ENCODE data around the gene TIGAR. TPM values are rescaled to one million over a fixed set of nuclear protein-coding genes. Genes with fewer than 3 reads are reported as not detected.
A peak's percentile ranks its signal among the peaks of the same experiment; 100 is the strongest.

The TIGAR gene
- total RNA-seq, 1 donor from 2014 or later = 20.7 TPM

DNA sequence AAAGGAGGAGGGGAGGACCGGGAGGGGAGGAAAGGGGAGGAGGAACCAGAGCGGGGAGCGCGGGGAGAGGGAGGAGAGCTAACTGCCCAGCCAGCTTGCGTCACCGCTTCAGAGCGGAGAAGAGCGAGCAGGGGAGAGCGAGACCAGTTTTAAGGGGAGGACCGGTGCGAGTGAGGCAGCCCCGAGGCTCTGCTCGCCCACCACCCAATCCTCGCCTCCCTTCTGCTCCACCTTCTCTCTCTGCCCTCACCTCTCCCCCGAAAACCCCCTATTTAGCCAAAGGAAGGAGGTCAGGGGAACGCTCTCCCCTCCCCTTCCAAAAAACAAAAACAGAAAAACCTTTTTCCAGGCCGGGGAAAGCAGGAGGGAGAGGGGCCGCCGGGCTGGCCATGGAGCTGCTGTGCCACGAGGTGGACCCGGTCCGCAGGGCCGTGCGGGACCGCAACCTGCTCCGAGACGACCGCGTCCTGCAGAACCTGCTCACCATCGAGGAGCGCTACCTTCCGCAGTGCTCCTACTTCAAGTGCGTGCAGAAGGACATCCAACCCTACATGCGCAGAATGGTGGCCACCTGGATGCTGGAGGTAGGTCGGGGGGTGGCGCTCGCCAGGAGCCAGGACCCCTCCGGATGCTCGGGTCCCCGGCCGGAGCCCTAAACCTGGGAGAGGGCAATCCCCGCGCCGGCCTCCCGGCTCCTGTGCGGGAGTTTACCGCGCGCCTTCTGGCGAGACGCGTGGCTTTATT, 47.2 kb upstream of the TIGAR start, which contains the start of gene CCND2:
TSS of gene CCND2 (plus strand) at position 111 of the 744 bp plus-strand sequence. CDS start at position 390, 279 bp downstream.
- H3K4me1 Mint-ChIP-seq (ENCODE audit: low read depth, unreplicated experiment) = peaks cover 25% of the 10 kb centered on the region
- H3K9me3 Mint-ChIP-seq (ENCODE audit: unreplicated experiment) = peaks cover 15% of the 10 kb centered on the region
- H3K27me3 Mint-ChIP-seq (ENCODE audit: unreplicated experiment) = peaks cover 12% of the 10 kb centered on the region
- TF ChIP-seq, protein P1, sequence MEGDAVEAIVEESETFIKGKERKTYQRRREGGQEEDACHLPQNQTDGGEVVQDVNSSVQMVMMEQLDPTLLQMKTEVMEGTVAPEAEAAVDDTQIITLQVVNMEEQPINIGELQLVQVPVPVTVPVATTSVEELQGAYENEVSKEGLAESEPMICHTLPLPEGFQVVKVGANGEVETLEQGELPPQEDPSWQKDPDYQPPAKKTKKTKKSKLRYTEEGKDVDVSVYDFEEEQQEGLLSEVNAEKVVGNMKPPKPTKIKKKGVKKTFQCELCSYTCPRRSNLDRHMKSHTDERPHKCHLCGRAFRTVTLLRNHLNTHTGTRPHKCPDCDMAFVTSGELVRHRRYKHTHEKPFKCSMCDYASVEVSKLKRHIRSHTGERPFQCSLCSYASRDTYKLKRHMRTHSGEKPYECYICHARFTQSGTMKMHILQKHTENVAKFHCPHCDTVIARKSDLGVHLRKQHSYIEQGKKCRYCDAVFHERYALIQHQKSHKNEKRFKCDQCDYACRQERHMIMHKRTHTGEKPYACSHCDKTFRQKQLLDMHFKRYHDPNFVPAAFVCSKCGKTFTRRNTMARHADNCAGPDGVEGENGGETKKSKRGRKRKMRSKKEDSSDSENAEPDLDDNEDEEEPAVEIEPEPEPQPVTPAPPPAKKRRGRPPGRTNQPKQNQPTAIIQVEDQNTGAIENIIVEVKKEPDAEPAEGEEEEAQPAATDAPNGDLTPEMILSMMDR (IDR thresholded peaks at IDR 0.05; ENCODE audit: partially characterized antibody, unreplicated experiment) = no peak
- DNase-seq = peak; percentile 85
- H3K4me3 Mint-ChIP-seq (ENCODE audit: unreplicated experiment) = peak within 1 kb of the TSS; percentile 93
- H3K36me3 Mint-ChIP-seq (ENCODE audit: unreplicated experiment) = no peaks in the 10 kb centered on the region
- peak within 1 kb of the TSS; percentile 92 for H3K27ac Mint-ChIP-seq (ENCODE audit: unreplicated experiment)

DNA sequence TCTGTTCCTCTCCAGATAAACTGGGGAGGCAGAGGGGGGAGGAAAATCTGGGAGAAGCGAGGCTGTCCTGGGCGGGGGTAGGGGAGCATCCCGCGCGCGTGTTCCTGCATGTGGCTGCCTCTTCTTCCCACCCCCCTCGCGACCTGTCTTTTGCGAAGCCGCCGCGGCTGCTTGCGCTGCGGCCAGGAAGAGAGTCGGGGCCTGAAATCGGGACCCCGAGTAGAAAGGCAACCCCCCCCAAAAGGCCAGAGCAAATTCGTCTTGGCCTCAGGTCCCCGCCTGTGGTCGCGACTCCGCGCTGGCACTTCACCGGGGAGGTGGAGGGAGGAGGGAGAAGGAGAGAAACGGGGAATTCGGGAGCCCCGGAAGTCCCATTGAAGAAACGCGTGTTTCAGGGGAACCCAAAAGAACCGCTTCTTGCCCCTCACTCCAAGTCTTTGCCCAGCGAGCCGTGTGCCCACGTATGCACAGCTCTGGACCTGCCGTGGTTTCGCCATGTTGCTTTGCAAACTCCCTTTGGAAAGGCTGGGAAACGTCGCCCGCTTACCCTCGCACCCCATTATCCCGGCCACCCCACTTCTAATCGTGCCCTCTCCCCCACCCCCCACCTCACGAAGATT, 46.5 kb upstream of the TIGAR start:
- H3K4me3 Mint-ChIP-seq (ENCODE audit: unreplicated experiment) = peak overlapping the region; percentile 93
- H3K36me3 Mint-ChIP-seq (ENCODE audit: unreplicated experiment) = no peaks in the 10 kb centered on the region
- peak overlapping the region; percentile 92 for H3K27ac Mint-ChIP-seq (ENCODE audit: unreplicated experiment)
- H3K9me3 Mint-ChIP-seq (ENCODE audit: unreplicated experiment) = peaks cover 13% of the 10 kb centered on the region
- H3K4me1 Mint-ChIP-seq (ENCODE audit: low read depth, unreplicated experiment) = peaks cover 29% of the 10 kb centered on the region
- TF ChIP-seq, protein P1 (IDR thresholded peaks at IDR 0.05; ENCODE audit: partially characterized antibody, unreplicated experiment) = no peak
- no peak for DNase-seq
- peaks cover 11% of the 10 kb centered on the region for H3K27me3 Mint-ChIP-seq (ENCODE audit: unreplicated experiment)

DNA sequence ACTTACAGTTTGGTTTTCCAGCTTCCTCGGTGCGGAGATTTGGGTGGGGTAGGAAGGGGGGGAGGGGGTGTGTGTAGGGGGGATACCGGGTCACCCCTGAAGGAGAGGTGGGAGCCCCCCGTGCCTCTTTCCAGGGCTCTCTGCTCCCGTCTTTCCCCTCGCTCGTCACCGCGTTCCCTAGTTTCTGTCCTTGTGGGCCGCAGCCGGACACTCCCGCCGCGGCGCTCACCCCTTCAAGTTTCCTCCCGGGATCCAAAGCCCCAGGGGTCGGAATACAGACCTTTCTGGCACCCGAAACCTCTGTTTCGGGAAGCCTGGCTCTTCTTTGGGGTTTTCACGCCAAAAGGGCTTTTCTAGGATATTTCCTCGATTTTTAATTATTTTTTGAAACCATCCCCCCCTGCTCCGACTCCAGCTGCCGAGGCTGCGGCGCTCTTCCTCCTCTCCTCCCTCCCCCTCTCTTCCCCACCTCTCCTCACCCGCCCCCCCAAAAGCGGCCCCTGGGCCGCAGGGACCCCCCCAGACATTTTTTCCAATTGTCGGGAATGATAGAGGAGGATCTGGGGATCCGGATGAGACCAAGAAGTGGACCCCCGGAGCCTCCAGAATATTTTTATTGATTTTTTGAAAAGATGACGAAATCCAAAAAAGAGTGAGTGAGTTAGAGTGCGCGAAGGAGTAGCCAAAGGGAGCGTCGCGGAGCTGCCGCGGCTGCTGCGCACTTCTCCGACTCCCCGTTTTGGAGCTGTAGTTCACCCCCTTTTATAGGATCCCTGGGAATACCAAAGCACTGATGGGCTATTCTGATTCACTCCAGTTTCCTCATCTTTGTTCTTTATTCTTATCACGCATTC, 45.8 kb upstream of the TIGAR start:
- Mint-ChIP-seq H3K36me3 (ENCODE audit: unreplicated experiment) (no peaks in the 10 kb centered on the region), H3K4me1 (ENCODE audit: low read depth, unreplicated experiment) (peaks cover 30% of the 10 kb centered on the region), H3K4me3 (ENCODE audit: unreplicated experiment) (peak overlapping the region; percentile 93), H3K27ac (ENCODE audit: unreplicated experiment) (peak overlapping the region; percentile 92), H3K27me3 (ENCODE audit: unreplicated experiment) (peaks cover 11% of the 10 kb centered on the region), H3K9me3 (ENCODE audit: unreplicated experiment) (peaks cover 13% of the 10 kb centered on the region)
- TF ChIP-seq, protein P1 (IDR thresholded peaks at IDR 0.05; ENCODE audit: partially characterized antibody, unreplicated experiment) = no peak
- DNase-seq = no peak

DNA sequence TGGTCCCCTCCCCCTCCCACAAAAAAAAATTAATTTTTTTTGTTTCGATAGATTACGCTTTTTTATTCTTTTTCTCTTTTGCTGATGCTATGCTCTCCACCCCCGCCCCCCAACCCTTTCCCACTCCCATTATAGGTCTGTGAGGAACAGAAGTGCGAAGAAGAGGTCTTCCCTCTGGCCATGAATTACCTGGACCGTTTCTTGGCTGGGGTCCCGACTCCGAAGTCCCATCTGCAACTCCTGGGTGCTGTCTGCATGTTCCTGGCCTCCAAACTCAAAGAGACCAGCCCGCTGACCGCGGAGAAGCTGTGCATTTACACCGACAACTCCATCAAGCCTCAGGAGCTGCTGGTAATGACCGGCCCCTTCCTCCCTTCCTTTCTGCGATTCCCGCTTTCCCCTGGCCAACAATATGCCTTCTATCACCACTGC, 45.1 kb upstream of the TIGAR start:
- Mint-ChIP-seq H3K4me3 (ENCODE audit: unreplicated experiment) (peak overlapping the region; percentile 93), H3K27me3 (ENCODE audit: unreplicated experiment) (peaks cover 9% of the 10 kb centered on the region), H3K36me3 (ENCODE audit: unreplicated experiment) (no peaks in the 10 kb centered on the region), H3K4me1 (ENCODE audit: low read depth, unreplicated experiment) (peaks cover 31% of the 10 kb centered on the region), H3K27ac (ENCODE audit: unreplicated experiment) (peak overlapping the region; percentile 92), H3K9me3 (ENCODE audit: unreplicated experiment) (peaks cover 13% of the 10 kb centered on the region)
- TF ChIP-seq, protein P1 (IDR thresholded peaks at IDR 0.05; ENCODE audit: partially characterized antibody, unreplicated experiment) = no peak
- no peak for DNase-seq
